DMS 273 (cell line): Measurements from ENCODE around the gene MEGF10.

Experiments used
- DNase-seq: peaks from one replicate; lab custom pipeline; 2025; ENCODE audit not compliant: unreplicated experiment; lab: John Stamatoyannopoulos, UW

Gene MEGF10

GRCh38 chr5:127409246-127409917 is 118.8 kb downstream of the MEGF10 start:
- no peak for DNase-seq

GRCh38 chr5:127409921-127410675 is 119.5 kb downstream of the MEGF10 start:
- DNase-seq: no peak

GRCh38 chr5:127410959-127411358 is 120.4 kb downstream of the MEGF10 start:
- no peak for DNase-seq

GRCh38 chr5:127411381-127411780 is 120.8 kb downstream of the MEGF10 start:
- no peak for DNase-seq

- DNase-seq: no peak
Measured at GRCh38 chr5:127412698-127413097, 122.1 kb downstream of the MEGF10 start.

- DNase-seq: peak; percentile 8
Measured at GRCh38 chr5:127415034-127415433, 124.4 kb downstream of the MEGF10 start.

GRCh38 chr5:127416906-127417305 is 126.3 kb downstream of the MEGF10 start:
- DNase-seq: no peak

- peak; percentile 27 for DNase-seq
Measured at GRCh38 chr5:127417528-127417927, 126.9 kb downstream of the MEGF10 start.

- no peak for DNase-seq
Measured at GRCh38 chr5:127418367-127418766, 127.8 kb downstream of the MEGF10 start.

GRCh38 chr5:127418974-127419682 is 128.5 kb downstream of the MEGF10 start:
- DNase-seq: peak; percentile 74

- peak; percentile 42 for DNase-seq
Measured at GRCh38 chr5:127419683-127420257, 129.2 kb downstream of the MEGF10 start.

GRCh38 chr5:127420758-127421157 is 130.2 kb downstream of the MEGF10 start:
- DNase-seq: no peak

- no peak for DNase-seq
Measured at GRCh38 chr5:127421471-127421870, 130.9 kb downstream of the MEGF10 start.

- DNase-seq: no peak
Measured at GRCh38 chr5:127423173-127423798, 132.7 kb downstream of the MEGF10 start.

GRCh38 chr5:127425037-127425436 is 134.4 kb downstream of the MEGF10 start:
- peak; percentile 14 for DNase-seq

- DNase-seq: no peak
Measured at GRCh38 chr5:127425868-127426267, 135.3 kb downstream of the MEGF10 start.

GRCh38 chr5:127426661-127427060 is 136.1 kb downstream of the MEGF10 start:
- DNase-seq: no peak

GRCh38 chr5:127428276-127428675 is 137.7 kb downstream of the MEGF10 start:
- no peak for DNase-seq

GRCh38 chr5:127428748-127429147 is 138.2 kb downstream of the MEGF10 start:
- no peak for DNase-seq

- DNase-seq: no peak
Measured at GRCh38 chr5:127429928-127430327, 139.3 kb downstream of the MEGF10 start.

GRCh38 chr5:127430627-127431026 is 140.0 kb downstream of the MEGF10 start:
- DNase-seq: no peak
